HCT116 (cell line): ENCODE measurements around the gene POU6F1. TPM values are rescaled to one million over a fixed set of nuclear protein-coding genes. Genes with fewer than 3 reads are reported as not detected.

Source experiments
- ATAC-seq: fragments of 200-7000 bp; cut with Tn5 transposase; 2 replicates; pipeline ENCODE4 v1.9.1; 2020; ENCODE audit warnings: mild to moderate bottlenecking, moderate library complexity
- BruUV-seq: library from RNA; stranded (reverse); fragments of 400-500 nt; replicated peaks from 2 replicates; lab custom pipeline; 2021; lab: Mats Ljungman, UMichigan
- CTCF ChIA-PET: fragments of 300-600 bp; sonication (Branson Sonifier 250); formaldehyde crosslinking; loops from one replicate; lab custom pipeline; 2021; ENCODE audit warnings: antibody characterized with exemption; lab: Charles Lee
- POLR2A ChIA-PET: fragments of 300-600, 350-600 bp; sonication (Branson Sonifier 250); formaldehyde crosslinking; loops from one replicate; lab custom pipeline; 2021; ENCODE audit warnings: antibody characterized with exemption; lab: Charles Lee
- RAD21 ChIA-PET, 2 experiments: fragments of 300-600 bp; sonication (Branson Sonifier 250); formaldehyde crosslinking; loops; one replicate each; lab custom pipeline; 2023; ENCODE audit warnings: low total read pairs in 2 of 2; ENCODE audit not compliant: uncharacterized antibody in 2 of 2, unreplicated experiment in 2 of 2, low non-redundant PET in 1 of 2; lab: Charles Lee
- DNase-seq: peaks from one replicate; pipeline ENCODE4 v3.0.0-alpha.2; 2010; ENCODE audit warnings: low read depth, low spot score
- H2AFZ ChIP-seq: fragments of 200-600 bp; shearing (Covaris generic), sonication (generic); 2 replicates; pipeline ENCODE4 v1.6.1; 2017; ENCODE audit warnings: low read depth, mixed run types, mixed read lengths, antibody characterized with exemption, low read length; ENCODE audit not compliant: poor library complexity, severe bottlenecking
- H3K27ac ChIP-seq: 2 replicates; pipeline ENCODE4 v1.5.1; 2012; ENCODE audit warnings: low read depth, low read length
- H3K27me3 ChIP-seq: fragments of 200-600 bp; sonication (generic); 2 replicates; pipeline ENCODE4 v1.6.1; 2016; ENCODE audit warnings: mixed run types, low read length, mixed read lengths; ENCODE audit not compliant: insufficient read depth
- H3K36me3 ChIP-seq, 2 experiments: fragments of 200-500 bp in 1 of 2; fragments of 200-600 bp in 1 of 2; sonication (Bioruptor generic) in 1 of 2; sonication (generic) in 1 of 2; 2 replicates each; pipeline versions ENCODE4 v1.5.1 to v1.6.1; 2014 to 2016; ENCODE audit warnings: low read length in 2 of 2, inconsistent platforms in 1 of 2, mixed read lengths in 1 of 2, mixed run types in 1 of 2; ENCODE audit not compliant: insufficient read depth in 2 of 2, control insufficient read depth in 1 of 2
- H3K4me1 ChIP-seq, 2 experiments: fragments of 200-600 bp in 1 of 2; sonication (generic) in 1 of 2; 2 replicates each; pipeline versions ENCODE4 v1.5.1 to v1.6.1; 2012 to 2017; ENCODE audit warnings: low read length in 2 of 2, inconsistent platforms in 1 of 2, mild to moderate bottlenecking in 1 of 2, mixed read lengths in 1 of 2, mixed run types in 1 of 2, moderate library complexity in 1 of 2; ENCODE audit not compliant: insufficient read depth in 2 of 2, control insufficient read depth in 1 of 2
- H3K4me2 ChIP-seq: fragments of 200-600 bp; sonication (generic); 2 replicates; pipeline ENCODE4 v1.6.1; 2017; ENCODE audit warnings: mixed run types, low read length, mixed read lengths
- H3K4me3 ChIP-seq, 2 experiments: fragments of 200-600 bp in 1 of 2; sonication (generic) in 1 of 2; replicated peaks in 1 of 2; 2 replicates each; pipeline ENCODE4 v1.5.1; 2011 to 2016; ENCODE audit warnings: low read length in 2 of 2, control low read depth in 1 of 2, low read depth in 1 of 2, mild to moderate bottlenecking in 1 of 2, mixed read lengths in 1 of 2, mixed run types in 1 of 2
- H3K79me2 ChIP-seq: fragments of 200-600 bp; sonication (generic); 2 replicates; pipeline ENCODE4 v1.6.1; 2017; ENCODE audit warnings: mild to moderate bottlenecking, mixed run types, low read length, moderate library complexity, mixed read lengths; ENCODE audit not compliant: insufficient read depth
- H3K9ac ChIP-seq: fragments of 200-600 bp; sonication (generic); 2 replicates; pipeline ENCODE4 v1.6.1; 2016; ENCODE audit warnings: low read length, mixed read lengths
- H3K9me2 ChIP-seq: fragments of 200-600 bp; sonication (generic), shearing (Covaris generic); 2 replicates; pipeline ENCODE4 v1.6.1; 2017; ENCODE audit warnings: mixed run types, mild to moderate bottlenecking, moderate library complexity; ENCODE audit not compliant: insufficient read depth
- H3K9me3 ChIP-seq, 2 experiments: fragments of 200-500 bp in 1 of 2; fragments of 200-600 bp in 1 of 2; sonication (Bioruptor generic) in 1 of 2; sonication (generic) in 1 of 2; 2 replicates each; pipeline ENCODE4 v1.6.1; 2014 to 2017; ENCODE audit warnings: low read length in 2 of 2, mixed read lengths in 2 of 2, inconsistent platforms in 1 of 2, low read depth in 1 of 2, mild to moderate bottlenecking in 1 of 2, mixed run types in 1 of 2, moderate library complexity in 1 of 2; ENCODE audit not compliant: control insufficient read depth in 1 of 2, insufficient read depth in 1 of 2
- H4K20me1 ChIP-seq: fragments of 200-600 bp; sonication (generic), shearing (Covaris generic); 2 replicates; pipeline ENCODE4 v1.6.1; 2017; ENCODE audit warnings: mixed run types, mild to moderate bottlenecking, moderate library complexity; ENCODE audit not compliant: insufficient read depth
- EGR1 ChIP-seq: IDR thresholded peaks from 2 replicates; pipeline ENCODE4 v1.6.1; 2012; ENCODE audit warnings: low read depth
- EZH2 ChIP-seq: fragments of 200-600 bp; sonication (generic); IDR thresholded peaks from 2 replicates; pipeline ENCODE4 v1.6.1; 2017; ENCODE audit warnings: antibody characterized with exemption, mixed run types
- REST ChIP-seq: IDR thresholded peaks from 2 replicates; pipeline ENCODE4 v1.6.1; 2012; ENCODE audit warnings: low read depth
- SP1 ChIP-seq: IDR thresholded peaks from 2 replicates; pipeline ENCODE4 v1.6.1; 2012; ENCODE audit warnings: low read depth
- intact Hi-C: fragments of 100-400 bp; cut with micrococcal nuclease; formaldehyde crosslinking; loops from 2 replicates; pipeline ENCODE4 v1.10.0; 2022
- total RNA-seq: library from RNA; stranded (reverse); gene quantifications from one replicate; pipeline ENCODE4 v1.2.1, GENCODE V29; 2021; ENCODE audit not compliant: unreplicated experiment

Gene POU6F1
- total RNA-seq, 1 experiment from 2014 or later, result 6.4 TPM

DNA sequence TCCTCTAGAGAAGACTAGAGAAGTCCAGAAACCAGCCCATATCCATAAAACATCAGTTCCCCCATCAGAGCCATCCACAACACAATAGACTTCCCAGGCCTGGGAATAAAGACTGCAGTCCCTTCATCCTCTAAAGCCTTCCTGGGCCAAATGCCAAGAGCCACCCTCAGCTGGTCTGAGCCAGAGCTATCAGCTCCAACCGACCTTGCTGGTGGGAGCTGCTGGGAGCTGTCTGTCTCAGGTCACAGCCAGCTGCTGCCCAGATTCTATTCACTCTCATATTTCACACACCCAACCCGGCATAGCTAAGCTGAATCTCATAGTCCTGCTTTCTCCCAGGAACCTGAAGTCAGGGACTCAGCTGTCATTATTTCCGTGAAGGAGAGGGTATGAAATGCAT lies 34.0 kb downstream of the POU6F1 start:
- Histone ChIP-seq H3K79me2 (no peaks in the 10 kb centered on the region), H3K4me1 (peaks cover 0 to 3% of the 10 kb centered on the region in 2 experiments; a peak in 1 of 4 replicates), H3K9me2 (no peaks in the 10 kb centered on the region), H3K9me3 (no peaks in the 10 kb centered on the region), H3K36me3 (no peaks in the 10 kb centered on the region), H3K4me3 (no peak overlapping the region), H3K27ac (no peak overlapping the region), H3K27me3 (no peaks in the 10 kb centered on the region), H3K9ac (no peak overlapping the region), H4K20me1 (no peaks in the 10 kb centered on the region), H3K4me2 (no peak overlapping the region), H2AFZ (no peak overlapping the region)
- ChIA-PET RAD21 (interaction anchor here in 1 of 2 experiments (0.5 kb wide), 1 partner anchor 34 kb away, joined by 3 read pairs; the partner anchor contains the start of gene POU6F1), CTCF (no interaction called here), POLR2A (interaction anchor here (1.4 kb wide), 1 partner anchor 100 kb away, joined by 3 read pairs; the partner anchor contains the start of gene CSRNP2)
- no peak for ATAC-seq
- intact Hi-C loops, result no loop called here
- no peak for TF ChIP-seq REST
- BruUV-seq, result no TSS peak
- no peak for DNase-seq

- DNase-seq (no peak), ATAC-seq (no peak)
- ChIA-PET CTCF (no interaction called here), RAD21 (no interaction called here), POLR2A (no interaction called here)
- Histone ChIP-seq H2AFZ (no peak overlapping the region), H3K9ac (no peak overlapping the region), H3K4me2 (no peak overlapping the region), H3K27ac (no peak overlapping the region), H3K9me3 (no peaks in the 10 kb centered on the region), H3K4me3 (no peak overlapping the region), H3K36me3 (no peaks in the 10 kb centered on the region), H3K79me2 (no peaks in the 10 kb centered on the region), H3K4me1 (peaks cover 0 to 3% of the 10 kb centered on the region in 2 experiments; a peak in 1 of 4 replicates), H3K27me3 (no peaks in the 10 kb centered on the region), H3K9me2 (no peaks in the 10 kb centered on the region), H4K20me1 (no peaks in the 10 kb centered on the region)
- intact Hi-C loops, result no loop called here
- BruUV-seq, result no TSS peak
- TF ChIP-seq EZH2 (no peak), SP1 (no peak), EGR1 (no peak)
Observed at GRCh38 chr12:51183349-51183748, 34.5 kb downstream of the POU6F1 start.
